Activated CD8-positive, alpha-beta memory T cell treated with anti-CD3 and anti-CD28 coated beads for 24 hours (primary cell): Measurements from ENCODE around the gene SYNE1.
"Not testable (repeated sequence)": the region's sequence is repeated elsewhere in the genome, so short reads cannot be mapped to it uniquely, and the experiment has no call there.

Experiments
- DNase-seq: peaks from one replicate; pipeline ENCODE4 v3.0.0-alpha.2; 2020

SYNE1 gene

GRCh38 chr6:152484806-152485205, 152.4 kb downstream of the SYNE1 start:
- DNase-seq = no peak

GRCh38 chr6:152482289-152482688, 154.9 kb downstream of the SYNE1 start:
- DNase-seq = no peak

- DNase-seq = no peak
Measured at GRCh38 chr6:152478377-152479010, 158.7 kb downstream of the SYNE1 start.

- DNase-seq = no peak
Measured at GRCh38 chr6:152474354-152474753, 162.8 kb downstream of the SYNE1 start.

- DNase-seq = no peak
Measured at GRCh38 chr6:152472325-152472724, 164.8 kb downstream of the SYNE1 start.

GRCh38 chr6:152471456-152472265, 165.5 kb downstream of the SYNE1 start:
- DNase-seq = no peak

GRCh38 chr6:152463164-152463563, 174.0 kb downstream of the SYNE1 start:
- DNase-seq = no peak

- DNase-seq = no peak
Measured at GRCh38 chr6:152462716-152463115, 174.4 kb downstream of the SYNE1 start.

- DNase-seq = no peak
Measured at GRCh38 chr6:152461556-152461955, 175.6 kb downstream of the SYNE1 start.

- no peak for DNase-seq
Measured at GRCh38 chr6:152458648-152459644, 178.2 kb downstream of the SYNE1 start.

GRCh38 chr6:152457949-152458624, 179.1 kb downstream of the SYNE1 start:
- no peak for DNase-seq

GRCh38 chr6:152454003-152454402, 183.2 kb downstream of the SYNE1 start:
- DNase-seq = no peak

- no peak for DNase-seq
Measured at GRCh38 chr6:152453421-152453820, 183.7 kb downstream of the SYNE1 start.

GRCh38 chr6:152452639-152453038, 184.5 kb downstream of the SYNE1 start:
- no peak for DNase-seq

GRCh38 chr6:152450519-152450918, 186.6 kb downstream of the SYNE1 start:
- no peak for DNase-seq

- DNase-seq = no peak
Measured at GRCh38 chr6:152441902-152442301, 195.3 kb downstream of the SYNE1 start.

GRCh38 chr6:152435816-152436215, 201.3 kb downstream of the SYNE1 start:
- no peak for DNase-seq

- DNase-seq = no peak
Measured at GRCh38 chr6:152432758-152433157, 204.4 kb downstream of the SYNE1 start.

GRCh38 chr6:152428126-152428525, 209.0 kb downstream of the SYNE1 start:
- DNase-seq = no peak

GRCh38 chr6:152426276-152426675, 210.9 kb downstream of the SYNE1 start:
- DNase-seq = no peak

- DNase-seq = no peak
Measured at GRCh38 chr6:152423216-152424103, 213.7 kb downstream of the SYNE1 start.

- DNase-seq = not testable (repeated sequence)
Measured at GRCh38 chr6:152421496-152421895, 215.7 kb downstream of the SYNE1 start.
